KOPT-K1 (cell line): ENCODE data around the gene ILDR2.

ENCODE experiments used
- H3K27ac ChIP-seq: fragments of 200-600 bp; sonication (generic); 2 replicates; pipeline ENCODE4 v1.5.1; 2016; ENCODE audit warnings: antibody characterized with exemption, mild to moderate bottlenecking, low read depth, low read length; ENCODE audit not compliant: poor library complexity, severe bottlenecking
- H3K36me3 ChIP-seq: fragments of 200-600 bp; sonication (generic); 2 replicates; pipeline ENCODE4 v1.5.1; 2017; ENCODE audit warnings: antibody characterized with exemption, mild to moderate bottlenecking, low read length, moderate library complexity; ENCODE audit not compliant: insufficient read depth
- H3K9me3 ChIP-seq: fragments of 200-600 bp; sonication (generic); 2 replicates; pipeline ENCODE4 v1.5.1; 2017; ENCODE audit warnings: antibody characterized with exemption, low read length, mild to moderate bottlenecking; ENCODE audit not compliant: insufficient read depth, poor library complexity, severe bottlenecking

ILDR2 gene

DNA sequence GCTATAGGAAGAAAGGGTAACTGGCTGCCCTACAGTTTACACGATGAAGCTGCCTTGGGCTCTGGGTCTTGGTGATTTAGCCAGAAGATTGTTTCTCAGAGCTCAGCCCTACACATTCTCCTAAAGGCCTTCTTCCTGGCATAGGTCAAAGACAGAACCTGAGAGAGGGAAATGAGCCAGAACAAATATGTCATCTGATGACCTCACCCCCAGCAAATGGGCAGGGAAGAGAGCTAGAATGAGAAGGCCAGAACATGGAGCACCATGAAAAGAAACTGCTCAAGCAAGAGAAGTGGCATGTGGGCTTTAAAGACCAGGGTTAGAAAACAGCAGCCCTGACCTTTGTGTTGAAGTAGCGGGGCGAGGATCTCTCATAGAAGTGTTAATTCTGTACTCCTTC is 5.5 kb upstream of the ILDR2 start:
- no peaks in the 10 kb centered on the region for H3K9me3 ChIP-seq
- no peak overlapping the region for H3K27ac ChIP-seq

DNA sequence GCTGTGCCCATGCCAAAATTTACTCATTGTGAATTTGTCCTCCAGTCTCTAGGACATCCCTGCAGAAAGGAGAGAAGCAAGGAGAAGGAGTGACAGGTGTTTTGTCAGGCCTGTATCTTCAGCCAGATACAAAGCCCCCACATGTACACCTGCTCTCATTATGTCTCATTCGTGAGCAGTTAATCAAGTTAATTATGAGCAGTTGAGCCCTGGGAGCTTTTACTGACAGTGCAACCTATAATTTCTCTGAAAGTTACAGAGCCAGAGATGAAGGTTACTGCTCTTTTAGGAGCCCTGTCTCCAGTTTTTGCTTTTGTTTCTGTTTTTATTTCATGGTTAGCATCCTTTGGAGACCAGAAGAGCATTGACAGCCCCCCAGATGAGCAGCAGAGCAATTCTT is 5.0 kb upstream of the ILDR2 start:
- Histone ChIP-seq H3K36me3 (no peaks in the 10 kb centered on the region), H3K9me3 (no peaks in the 10 kb centered on the region), H3K27ac (no peak overlapping the region)

More for the DNA sequence above, 5.5 kb upstream of the ILDR2 start:
- no peaks in the 10 kb centered on the region for H3K36me3 ChIP-seq

DNA sequence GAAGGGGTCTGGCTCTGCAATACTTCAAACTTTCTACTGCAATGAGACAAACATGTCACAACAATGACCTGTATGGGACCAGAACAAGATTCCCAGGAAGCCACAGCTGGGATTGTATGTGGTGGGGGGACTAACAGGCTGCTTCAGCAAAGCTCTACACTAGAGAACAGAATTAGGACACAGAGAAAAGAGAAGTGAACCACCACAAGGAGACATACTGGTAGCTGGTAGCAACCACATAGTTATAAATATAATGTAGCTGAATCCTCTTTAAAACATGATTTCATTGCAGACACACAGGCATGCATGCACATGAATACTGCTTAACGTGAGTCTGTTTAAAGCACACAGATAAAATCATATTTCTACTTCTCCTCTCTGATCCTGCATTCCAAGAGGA is 3.5 kb upstream of the ILDR2 start:
- Histone ChIP-seq H3K27ac (no peak overlapping the region), H3K9me3 (no peaks in the 10 kb centered on the region), H3K36me3 (no peaks in the 10 kb centered on the region)

DNA sequence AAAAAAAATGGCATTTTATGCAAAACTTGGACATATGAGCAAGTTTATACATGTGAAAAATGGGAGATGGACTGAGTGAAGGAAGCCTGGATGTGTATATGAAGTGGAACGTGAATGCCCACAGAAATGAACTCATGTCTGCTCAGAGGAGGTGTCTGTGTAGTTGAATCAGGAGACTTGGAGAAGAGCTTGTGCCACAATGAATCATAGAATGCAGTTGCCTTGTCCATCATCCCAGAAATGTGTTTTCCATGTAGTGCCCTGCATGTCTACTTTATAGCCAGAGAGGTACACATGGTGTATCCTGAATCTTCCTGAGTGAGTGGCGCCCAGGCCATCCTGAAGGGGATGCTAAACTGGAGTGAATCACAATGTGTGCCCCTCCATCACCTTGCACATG is 2.6 kb upstream of the ILDR2 start:
- Histone ChIP-seq H3K36me3 (no peaks in the 10 kb centered on the region), H3K9me3 (no peaks in the 10 kb centered on the region), H3K27ac (no peak overlapping the region)

DNA sequence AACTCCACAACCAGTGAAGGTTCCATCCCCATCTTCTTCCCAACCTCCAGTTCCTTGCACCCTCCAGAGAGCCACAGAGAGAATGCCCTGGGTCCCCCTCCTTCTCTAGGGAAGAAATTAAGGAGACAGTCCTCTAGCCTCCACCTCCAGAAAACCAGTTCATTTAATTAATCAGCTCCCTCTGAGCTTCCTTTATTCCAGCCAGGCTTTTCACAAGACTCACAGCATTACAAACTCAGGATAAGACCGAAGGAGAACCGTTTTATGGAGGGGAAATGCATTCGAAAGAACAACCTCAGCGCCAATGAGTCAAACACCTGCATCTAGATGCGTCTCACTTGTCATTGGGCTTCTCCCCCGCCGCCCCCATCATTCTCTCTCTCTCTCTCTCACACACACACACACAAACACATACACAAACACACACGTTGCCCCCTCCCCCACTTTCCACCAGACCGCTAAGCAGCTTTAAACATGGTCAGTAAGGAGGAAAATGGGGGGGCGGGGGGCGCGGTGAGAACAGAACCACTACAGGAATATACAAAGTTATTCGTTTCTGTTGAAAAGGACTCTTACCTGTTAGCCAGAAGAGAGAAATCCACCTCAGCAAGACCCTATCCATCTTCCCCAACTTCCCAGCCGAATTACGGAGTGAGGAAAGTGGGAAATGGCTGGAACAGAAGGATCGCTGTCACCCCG is 544 bp downstream of the ILDR2 start:
- peak overlapping the region; percentile 64 for H3K27ac ChIP-seq
- no peaks in the 10 kb centered on the region for H3K9me3 ChIP-seq
- no peaks in the 10 kb centered on the region for H3K36me3 ChIP-seq

DNA sequence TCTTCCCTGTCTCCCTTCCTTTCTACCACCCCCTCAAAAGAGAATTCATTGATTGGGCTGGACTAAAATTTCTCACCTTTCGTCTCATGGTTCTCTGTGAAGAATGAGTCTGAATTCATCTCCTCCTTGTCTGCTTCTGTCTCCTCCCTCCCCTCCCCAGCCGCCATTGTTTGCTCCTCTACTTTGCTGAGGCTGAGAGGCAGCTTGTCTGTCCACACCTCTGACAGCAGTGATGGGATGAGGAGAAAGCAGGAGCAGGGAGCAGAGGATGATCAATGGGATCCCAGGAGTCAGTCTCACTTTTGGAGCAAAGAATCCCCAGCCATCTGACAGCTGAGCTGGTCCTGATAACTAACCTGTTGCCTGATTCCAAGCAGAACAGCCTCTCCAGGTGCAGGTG is 2.5 kb downstream of the ILDR2 start:
- H3K9me3 ChIP-seq, result no peaks in the 10 kb centered on the region
- H3K36me3 ChIP-seq, result no peaks in the 10 kb centered on the region
- no peak overlapping the region for H3K27ac ChIP-seq

DNA sequence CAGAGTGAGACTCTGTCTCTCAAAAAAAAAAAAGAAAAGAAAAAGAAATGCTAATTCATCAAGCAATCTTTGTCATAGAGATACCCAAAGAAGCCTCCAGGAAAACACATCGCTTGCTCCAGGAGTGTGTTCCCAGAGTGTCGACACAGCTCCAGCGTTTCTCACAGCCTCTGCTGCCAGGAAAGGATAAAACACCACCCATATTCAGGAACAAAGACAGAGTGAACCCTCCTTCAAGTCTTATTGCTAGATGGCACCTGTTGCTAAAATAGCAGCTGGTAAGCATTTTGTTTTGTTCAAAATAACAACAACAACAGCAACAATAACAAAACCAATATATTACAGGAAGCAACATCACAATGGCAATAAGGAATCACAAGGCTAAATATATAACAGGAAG is 3.1 kb downstream of the ILDR2 start:
- H3K27ac ChIP-seq, result no peak overlapping the region
- no peaks in the 10 kb centered on the region for H3K9me3 ChIP-seq
- H3K36me3 ChIP-seq, result no peaks in the 10 kb centered on the region

DNA sequence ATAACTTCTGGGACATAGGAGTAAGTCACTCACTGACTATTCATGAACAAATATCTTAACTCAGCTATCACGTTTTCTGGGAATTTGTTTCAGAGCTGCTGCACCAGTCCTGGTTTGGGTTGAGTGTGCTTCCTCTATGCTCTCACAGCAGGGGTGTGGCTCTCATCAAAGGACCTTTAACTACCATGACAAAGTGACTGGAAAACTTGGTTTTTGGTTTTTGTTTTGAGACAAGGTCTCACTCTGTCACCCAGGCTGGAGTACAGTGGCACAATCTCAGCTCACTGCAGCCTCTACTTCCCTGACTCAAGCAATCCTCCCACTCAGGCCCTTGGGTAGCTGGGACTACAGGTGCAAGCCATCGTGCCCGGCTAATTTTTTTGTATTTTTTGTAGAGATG is 4.1 kb downstream of the ILDR2 start:
- Histone ChIP-seq H3K27ac (no peak overlapping the region), H3K36me3 (no peaks in the 10 kb centered on the region)

DNA sequence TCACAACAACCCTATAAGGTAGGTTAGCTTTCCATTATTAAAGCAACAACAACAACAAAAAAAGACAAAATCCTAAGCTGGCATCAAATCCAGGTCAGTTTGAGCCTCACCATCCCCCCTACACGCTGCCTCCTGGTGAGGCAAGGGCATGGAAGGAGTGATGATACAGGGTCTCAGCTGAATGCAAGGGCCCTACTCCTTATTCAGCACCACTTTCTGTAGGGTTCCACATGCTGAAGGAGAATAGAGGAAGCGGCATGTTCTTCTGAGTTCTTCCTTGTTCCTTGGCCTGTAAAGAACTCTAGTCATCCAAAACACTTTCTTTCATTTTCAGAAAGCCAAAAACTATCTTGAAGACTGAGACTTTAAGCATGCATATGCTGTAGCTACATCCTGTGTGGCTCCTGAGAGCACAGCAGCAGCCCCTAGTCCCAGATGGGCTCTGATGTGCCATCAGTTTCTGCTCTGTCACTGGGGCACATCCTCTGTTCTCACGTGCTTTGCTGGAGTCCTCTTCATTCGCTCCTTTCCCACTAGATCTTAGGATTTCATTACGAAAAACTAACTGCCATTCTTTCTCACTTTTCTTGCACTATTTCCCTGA is 6.2 kb downstream of the ILDR2 start:
- no peaks in the 10 kb centered on the region for H3K36me3 ChIP-seq
- peak overlapping the region; percentile 38 for H3K27ac ChIP-seq
- no peaks in the 10 kb centered on the region for H3K9me3 ChIP-seq

More for the DNA sequence above, 4.1 kb downstream of the ILDR2 start:
- no peaks in the 10 kb centered on the region for H3K9me3 ChIP-seq

DNA sequence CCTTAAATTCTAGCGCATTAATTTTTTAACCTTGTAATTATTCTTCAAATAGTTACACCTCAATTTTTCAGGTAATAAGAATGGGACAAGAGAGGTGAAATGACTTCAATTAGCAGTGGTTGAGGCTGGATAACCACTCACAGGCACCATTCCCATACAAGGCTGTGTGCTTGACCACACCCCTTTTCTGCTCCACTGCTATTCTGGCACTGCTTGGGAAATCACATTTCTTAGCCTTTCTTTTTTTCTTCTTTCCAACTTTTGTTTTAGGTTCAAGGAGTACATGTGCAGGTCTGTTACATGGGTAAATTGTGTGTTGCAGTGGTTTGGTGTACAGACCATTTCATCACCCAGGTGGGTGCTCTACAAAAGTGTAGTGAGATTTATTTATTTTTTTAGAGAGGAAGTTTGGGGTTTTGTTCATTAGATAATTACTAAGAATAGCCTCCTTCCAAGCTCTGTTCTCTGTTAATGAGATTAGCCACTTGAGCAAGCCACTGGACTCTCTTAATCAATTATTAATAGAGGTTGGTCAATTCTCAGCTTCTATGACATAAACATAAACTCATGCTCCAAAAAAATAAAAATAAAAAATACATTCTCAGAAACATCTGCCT is 14.4 kb downstream of the ILDR2 start:
- H3K9me3 ChIP-seq, result no peaks in the 10 kb centered on the region
- no peak overlapping the region for H3K27ac ChIP-seq
- H3K36me3 ChIP-seq, result no peaks in the 10 kb centered on the region

DNA sequence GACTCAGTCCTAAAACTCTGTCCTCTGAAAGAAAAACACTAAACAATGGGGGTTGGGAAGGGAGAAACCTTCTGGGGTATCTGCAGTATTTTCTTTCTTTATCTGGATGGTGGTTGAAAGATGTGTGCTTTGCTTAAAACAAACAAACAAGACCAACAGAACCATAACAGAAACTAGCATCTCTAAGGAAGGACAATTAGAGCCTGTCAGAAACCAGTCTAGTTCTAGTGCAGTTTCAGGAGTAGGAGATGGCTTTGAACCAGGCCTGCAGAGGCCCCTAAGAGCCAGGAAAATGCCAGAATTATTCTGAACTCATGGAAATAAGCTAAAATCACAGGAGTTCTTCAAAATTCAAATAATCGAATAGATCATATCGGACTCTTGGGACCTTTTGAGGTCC is 18.5 kb downstream of the ILDR2 start:
- no peaks in the 10 kb centered on the region for H3K36me3 ChIP-seq
- H3K27ac ChIP-seq, result no peak overlapping the region
- H3K9me3 ChIP-seq, result no peaks in the 10 kb centered on the region

DNA sequence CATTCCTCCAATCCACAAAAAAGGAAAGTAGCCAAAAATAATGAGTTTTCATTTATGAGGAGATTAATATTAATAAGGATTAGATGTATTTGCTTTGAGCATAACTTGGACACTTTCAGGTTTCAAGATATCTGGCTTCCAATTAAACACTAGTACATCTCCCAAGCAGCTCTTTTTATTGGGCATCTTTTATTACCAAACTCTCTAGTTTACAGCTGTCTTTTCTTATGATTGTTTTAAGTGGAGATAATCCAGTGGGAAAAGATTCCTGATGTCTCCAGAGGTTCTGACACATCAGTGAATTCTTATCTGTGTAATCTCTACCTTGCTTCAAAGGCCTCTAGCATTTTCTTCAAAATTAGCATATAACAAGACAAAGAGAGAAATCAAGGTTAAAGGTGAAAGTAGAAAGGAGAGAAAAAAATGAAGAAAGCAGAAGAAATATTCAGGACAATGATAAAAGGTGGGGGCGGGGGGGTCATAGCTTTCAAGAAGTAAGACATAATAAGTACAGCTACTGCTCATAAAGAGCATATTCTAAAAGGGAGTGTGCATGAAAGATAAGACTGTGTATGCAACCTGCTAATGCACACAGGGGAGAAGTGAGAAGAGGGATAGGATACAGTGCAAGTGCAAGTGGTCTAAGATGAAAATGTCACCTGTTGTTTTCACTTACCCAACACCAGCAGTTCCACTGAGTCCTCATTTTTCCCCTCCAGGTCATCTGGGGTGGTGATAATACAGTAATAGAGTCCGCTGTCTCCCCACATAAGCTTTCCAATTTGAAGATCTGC is 19.1 kb downstream of the ILDR2 start:
- no peak overlapping the region for H3K27ac ChIP-seq
- no peaks in the 10 kb centered on the region for H3K36me3 ChIP-seq
- no peaks in the 10 kb centered on the region for H3K9me3 ChIP-seq

DNA sequence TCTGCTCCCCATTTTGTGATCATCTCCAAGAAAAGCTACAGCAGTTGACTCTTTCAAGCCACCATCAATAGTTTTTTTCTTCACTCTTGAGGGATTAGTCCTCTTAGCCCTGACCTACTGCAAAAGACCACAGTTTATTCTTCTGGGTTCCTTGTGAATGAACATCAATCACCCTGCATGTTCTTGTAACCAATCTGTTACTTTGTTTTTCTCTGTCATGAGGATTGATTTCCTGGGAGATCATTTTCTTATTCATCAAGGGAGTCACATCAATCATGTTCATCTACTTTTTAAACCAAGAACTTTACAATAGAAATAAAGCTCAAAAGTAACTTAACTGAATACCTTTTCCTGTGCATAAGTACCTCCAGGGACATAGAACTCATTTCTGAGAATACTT is 21.8 kb downstream of the ILDR2 start:
- H3K36me3 ChIP-seq, result no peaks in the 10 kb centered on the region
- no peaks in the 10 kb centered on the region for H3K9me3 ChIP-seq
- H3K27ac ChIP-seq, result no peak overlapping the region

DNA sequence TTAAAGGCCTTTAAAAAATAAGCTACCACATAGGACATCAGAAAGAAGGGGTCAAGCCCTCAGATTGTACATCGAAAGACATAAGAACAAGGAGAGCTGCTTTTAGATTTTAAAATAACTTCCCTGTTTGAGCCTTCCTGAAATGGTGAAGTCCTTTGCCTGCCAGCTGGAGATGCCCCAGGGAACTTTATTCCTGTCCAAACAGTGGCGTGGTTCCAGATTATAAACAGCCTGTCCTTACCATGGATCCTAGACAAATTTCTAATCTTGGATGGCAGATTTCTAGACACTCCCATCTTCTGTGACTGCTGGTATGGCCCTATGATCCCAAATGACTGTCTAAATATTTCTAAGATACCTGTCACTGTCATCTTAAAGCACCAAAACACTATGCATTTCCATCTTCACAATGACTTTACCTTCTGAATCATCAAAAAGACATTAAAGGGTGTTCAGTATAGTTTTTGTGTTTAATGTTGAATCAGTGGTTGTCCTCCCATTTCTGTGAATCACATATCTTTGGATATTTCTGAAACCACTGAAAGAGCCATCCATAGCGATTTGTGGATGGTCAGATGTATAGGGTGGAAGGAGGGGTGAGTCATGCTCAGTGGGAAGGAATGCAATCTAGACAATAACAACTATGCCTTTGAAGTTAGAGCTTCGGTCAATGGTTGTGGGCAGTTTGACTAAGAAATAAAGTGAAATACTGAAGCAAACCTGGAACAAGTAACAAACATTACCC is 23.2 kb downstream of the ILDR2 start:
- H3K9me3 ChIP-seq, result no peaks in the 10 kb centered on the region
- no peak overlapping the region for H3K27ac ChIP-seq
- H3K36me3 ChIP-seq, result no peaks in the 10 kb centered on the region

DNA sequence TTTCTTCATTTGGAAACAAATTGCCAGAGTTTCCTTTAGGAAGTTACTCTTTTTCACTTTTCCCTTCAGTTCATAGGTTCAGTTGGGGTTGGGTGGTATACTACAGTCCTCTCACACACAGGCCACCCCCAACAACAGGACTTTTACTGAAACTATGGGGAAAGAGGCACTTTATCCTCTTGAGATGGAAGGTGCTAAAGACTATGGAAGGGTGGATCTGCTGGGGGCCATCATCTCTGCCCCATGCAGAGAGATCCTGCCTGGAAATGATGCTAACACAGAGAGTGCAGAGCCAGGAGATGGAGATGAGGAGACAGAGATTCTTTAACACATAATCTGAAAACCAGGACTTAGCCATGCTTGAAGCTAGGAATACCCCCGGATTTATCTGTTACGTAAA is 24.3 kb downstream of the ILDR2 start:
- no peak overlapping the region for H3K27ac ChIP-seq
- H3K9me3 ChIP-seq, result no peaks in the 10 kb centered on the region
- H3K36me3 ChIP-seq, result no peaks in the 10 kb centered on the region
